G401.6 (cell line): Measurements from ENCODE around the gene ARHGEF17.

Experiments
- FAIRE-seq: peaks from 2 replicates; lab custom pipeline; 2012; peaks lifted over from hg19 to GRCh38; lab: Jason Lieb, UNC

ARHGEF17 gene

DNA sequence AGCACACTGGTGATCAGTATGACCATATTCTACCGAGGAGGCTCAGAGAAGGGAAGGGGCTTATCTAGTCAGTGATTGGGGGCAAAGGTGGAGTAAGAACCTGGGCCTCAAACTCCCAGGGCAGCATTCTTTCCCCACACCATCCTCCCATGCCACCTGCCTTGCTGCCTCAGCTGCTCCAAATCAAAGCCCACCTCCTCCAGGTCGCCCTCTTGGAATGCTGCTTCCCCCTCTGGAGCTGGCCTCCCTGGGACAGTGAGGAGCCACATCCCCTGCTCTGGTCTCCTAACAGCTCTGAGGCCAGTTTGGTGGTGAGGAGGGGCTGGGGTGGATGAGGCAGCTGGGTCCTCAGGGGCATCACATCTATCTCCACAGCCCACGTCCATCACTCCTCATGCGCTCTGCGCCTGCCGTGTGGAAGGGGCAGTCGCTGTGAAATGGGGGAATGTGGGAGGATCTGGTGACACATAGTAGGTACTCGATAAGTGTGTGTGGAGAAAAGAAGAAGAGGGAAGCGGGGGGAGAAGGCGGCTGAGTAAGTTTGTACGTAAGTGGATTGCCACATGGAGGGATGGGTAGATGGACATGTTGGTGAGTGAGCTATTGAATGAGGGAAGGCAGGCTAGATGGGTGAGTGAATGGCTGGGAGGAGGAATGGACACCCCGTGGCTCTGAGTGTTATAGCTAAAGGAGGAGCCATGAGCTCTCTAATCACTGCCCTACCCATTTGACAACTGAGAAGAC is 16.1 kb upstream of the ARHGEF17 start:
- FAIRE-seq, result no peak

DNA sequence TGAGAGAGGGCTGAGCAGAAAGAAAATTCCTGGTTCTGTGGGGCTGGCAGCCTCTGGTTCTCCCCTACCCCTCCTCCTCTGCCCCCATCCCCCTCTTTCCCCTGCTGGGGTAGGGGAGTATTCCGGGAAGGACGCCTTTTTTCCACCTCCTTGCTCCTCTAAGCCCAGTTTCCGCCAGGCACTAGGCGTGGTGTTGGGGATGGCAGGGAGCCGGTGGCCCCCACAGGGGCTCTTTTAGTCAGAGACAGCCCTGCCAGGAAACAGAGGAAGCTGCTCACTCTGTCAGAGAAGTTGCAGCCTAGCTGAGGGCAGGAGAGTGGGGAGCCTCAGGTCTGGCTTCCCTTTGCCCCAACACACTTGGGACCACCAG is 15.6 kb upstream of the ARHGEF17 start:
- FAIRE-seq, result no peak

GRCh38 chr11:73293356-73293936 is 14.6 kb upstream of the ARHGEF17 start:
- no peak for FAIRE-seq

DNA sequence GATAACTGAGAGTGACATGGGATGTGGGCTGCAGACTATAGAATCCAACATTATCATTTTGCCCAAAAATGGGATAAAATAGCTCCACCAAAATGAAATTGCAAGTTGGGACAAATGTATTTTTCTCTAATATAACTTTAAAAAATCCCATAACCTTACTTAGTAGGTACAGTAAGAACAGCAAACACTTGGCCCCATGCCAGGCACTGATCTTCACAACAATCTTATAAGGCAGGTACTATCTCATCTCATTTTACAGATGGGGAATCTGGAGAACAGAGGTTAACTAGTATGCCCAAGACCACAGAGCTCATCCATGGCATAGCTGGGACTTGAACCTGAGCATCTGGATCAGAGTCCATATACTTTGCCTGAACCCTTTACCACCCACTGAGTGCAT is 13.5 kb upstream of the ARHGEF17 start:
- FAIRE-seq, result no peak

DNA sequence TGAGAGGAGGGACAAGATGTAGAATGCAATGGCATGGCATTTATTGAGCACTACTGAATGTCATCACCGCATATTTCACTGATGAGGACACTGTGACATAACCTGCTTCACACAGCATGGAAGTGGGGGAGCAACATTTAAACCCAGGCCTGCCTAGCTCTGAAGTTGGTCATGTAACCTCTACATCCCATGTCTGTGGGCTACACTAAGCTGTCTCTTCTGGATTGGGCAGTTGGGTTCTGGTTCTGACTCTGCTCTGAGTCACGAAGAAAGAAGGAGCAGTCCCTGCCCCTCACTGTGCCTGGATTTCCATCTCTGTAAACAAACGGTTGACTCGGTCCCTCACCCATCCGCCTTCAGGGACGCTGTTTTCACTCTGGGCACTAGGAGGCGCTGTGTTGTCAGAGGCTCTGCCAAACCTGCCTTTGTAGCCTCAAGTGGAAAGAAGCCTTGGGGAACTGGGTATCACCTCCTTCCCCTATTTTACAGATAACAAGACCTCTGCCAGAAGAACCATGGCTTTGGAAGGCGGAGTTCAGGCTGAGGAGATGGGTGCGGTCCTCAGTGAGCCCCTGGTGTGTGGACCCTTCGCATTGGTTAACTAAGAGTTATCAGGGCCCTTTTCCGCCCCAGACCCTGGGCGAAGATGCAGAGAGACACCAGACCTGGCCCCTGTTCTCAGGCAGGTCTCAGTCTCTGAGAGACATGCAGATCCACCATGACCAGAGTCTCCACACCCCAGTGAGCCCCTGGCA is 12.7 kb upstream of the ARHGEF17 start:
- FAIRE-seq, result peak; percentile 63

- FAIRE-seq, result no peak
These were observed 12.1 kb upstream of the ARHGEF17 start for GRCh38 chr11:73295996-73296318.

- no peak for FAIRE-seq
These were observed 11.4 kb upstream of the ARHGEF17 start for GRCh38 chr11:73296501-73297230.

GRCh38 chr11:73297231-73297590 is 10.9 kb upstream of the ARHGEF17 start:
- no peak for FAIRE-seq

DNA sequence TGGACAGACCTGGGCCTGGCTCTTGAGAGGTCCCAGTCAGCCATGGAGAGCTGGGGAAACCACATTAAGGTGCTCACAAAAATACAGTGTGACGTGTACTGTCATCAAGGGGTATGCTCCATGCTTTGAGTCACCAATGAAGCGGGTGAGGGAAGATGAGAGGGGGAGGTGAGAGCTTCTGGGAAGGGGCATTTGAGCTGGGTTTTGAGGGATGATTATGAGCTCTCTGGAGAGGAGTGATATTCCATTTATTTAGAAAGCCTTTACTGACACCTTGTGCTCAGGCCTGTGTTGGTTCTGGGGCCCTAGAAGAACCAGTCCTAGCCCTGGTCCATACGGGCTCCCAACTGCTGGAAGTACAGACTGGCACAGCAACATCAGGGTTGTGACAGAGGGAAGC is 10.4 kb upstream of the ARHGEF17 start:
- FAIRE-seq, result no peak

GRCh38 chr11:73298233-73298632 is 9.8 kb upstream of the ARHGEF17 start:
- FAIRE-seq, result no peak

- FAIRE-seq, result no peak
These were observed 8.3 kb upstream of the ARHGEF17 start for GRCh38 chr11:73299751-73300150.

DNA sequence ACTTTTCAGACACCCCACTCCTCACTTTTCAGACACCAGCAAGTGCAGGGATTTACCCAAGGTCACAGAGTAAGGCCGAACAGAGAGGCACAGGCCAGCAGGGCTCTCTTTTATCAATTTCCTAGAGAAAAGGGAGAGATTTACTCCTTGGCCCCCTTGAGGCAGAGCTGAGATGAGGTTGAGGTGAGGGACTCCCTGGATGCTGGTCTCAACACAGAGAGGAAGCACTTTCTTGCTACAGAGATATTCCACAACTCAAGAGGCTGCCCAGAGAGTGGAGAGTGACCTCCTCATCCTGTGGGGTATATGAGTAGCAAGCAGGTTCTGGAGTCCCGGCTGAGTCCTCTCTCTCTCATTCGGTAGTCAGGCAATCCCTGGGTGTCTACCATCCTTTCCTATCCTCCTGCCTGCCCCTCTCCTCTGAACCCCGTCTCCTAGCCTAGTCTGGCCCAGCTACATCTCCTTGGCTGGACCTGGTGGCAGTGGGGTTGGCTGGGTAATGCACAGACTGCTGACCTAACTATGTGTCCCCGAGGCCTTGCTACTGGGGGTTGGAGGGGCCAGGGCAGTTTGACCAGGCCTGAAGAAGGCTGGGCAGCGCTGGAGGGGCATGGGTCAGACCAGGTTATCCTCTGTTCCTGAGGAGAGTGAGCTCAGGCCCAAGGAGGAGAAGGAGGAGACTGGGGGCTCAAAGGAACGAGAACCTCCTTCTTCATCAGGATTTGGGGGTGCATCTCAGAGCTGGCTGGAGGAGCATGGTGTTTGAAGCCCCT is 1.8 kb upstream of the ARHGEF17 start:
- FAIRE-seq, result no peak

DNA sequence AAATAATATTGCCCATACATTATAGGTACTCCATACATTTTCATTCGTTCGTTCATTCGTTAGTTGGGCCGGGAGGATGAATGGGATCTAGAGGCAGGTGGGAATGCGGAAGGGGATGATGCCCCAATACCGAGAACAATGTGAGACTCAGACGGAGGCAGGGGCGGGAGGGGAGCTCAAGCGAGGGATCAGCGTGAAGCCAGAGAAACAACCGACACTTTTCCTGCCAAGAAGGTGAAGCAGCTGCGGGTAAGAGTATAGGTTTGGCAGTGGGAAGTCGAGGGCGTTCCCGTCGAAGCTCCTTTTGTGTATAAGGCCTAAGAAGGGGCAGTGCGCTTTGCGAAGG is 1.1 kb upstream of the ARHGEF17 start:
- FAIRE-seq, result no peak

GRCh38 chr11:73307323-73308002 is 613 bp upstream of the ARHGEF17 start:
- FAIRE-seq, result peak; percentile 91

GRCh38 chr11:73308961-73309919 is 1.2 kb downstream of the ARHGEF17 start:
- peak; percentile 44 for FAIRE-seq

GRCh38 chr11:73310076-73310475 is 2.0 kb downstream of the ARHGEF17 start:
- no peak for FAIRE-seq

GRCh38 chr11:73310661-73311393 is 2.8 kb downstream of the ARHGEF17 start:
- FAIRE-seq, result no peak

- no peak for FAIRE-seq
These were observed 3.4 kb downstream of the ARHGEF17 start for GRCh38 chr11:73311394-73311869.

DNA sequence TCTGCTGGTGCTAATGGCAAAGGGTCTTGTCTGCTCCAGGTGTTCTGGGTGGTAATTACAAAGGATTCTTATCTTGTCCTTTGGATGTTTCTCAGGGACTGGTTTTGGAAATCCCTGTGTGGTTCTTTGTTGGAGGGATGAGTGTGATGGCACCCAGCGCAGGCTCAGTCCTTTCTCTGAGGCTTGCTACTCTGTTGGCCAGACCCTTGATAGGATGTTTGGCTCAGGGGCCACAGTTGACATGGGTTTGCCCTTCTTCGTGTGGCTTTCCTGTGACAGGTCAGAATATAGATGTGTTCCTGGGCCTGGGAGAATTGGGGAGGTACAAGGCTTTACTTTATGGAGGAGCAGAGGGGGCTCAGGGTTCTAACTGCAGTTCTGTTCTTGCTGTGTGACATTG is 4.0 kb downstream of the ARHGEF17 start:
- no peak for FAIRE-seq

DNA sequence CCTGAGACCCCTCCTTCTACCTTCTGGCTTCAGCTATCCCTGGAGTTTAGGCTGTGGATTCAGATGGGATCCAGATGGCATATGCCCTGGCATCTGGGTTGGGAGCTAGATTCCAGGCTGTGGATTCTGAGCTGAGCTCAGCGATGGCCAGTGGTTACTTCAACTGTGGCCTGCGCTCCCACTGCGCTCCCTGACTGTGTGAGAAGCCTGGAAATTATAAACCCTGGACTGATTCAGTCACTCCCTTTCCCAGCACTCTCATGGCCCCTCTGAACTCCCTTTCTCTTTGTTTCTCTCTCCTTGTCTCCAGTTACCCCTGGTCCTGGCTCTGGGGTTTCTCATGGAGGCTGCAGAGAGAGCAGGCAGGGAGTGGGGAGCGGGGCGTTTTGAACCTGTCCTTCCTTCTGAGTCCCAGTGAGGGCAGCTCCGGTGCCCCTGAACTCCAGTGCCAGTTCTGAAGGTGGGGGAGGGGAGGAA is 4.8 kb downstream of the ARHGEF17 start:
- FAIRE-seq, result no peak
